IgD-negative memory B cell (primary cell): Measurements from ENCODE around the gene SNX6. TPM values are rescaled to one million over a fixed set of nuclear protein-coding genes. Genes with fewer than 3 reads are reported as not detected.
"Not testable (repeated sequence)": the region's sequence is repeated elsewhere in the genome, so short reads cannot be mapped to it uniquely, and the experiment has no call there.

ENCODE experiments used
- H3K27ac Mint-ChIP-seq, 3 donors: one replicate each; pipeline ENCODE4 v1.8.0; 2020 to 2022; ENCODE audit warnings: mild to moderate bottlenecking in 3 of 3, mixed read lengths in 3 of 3, moderate library complexity in 1 of 3
- H3K27me3 Mint-ChIP-seq: one replicate; pipeline ENCODE4 v1.8.0; 2021; ENCODE audit warnings: mixed read lengths
- H3K36me3 Mint-ChIP-seq: one replicate; pipeline ENCODE4 v1.8.0; 2020; ENCODE audit warnings: mild to moderate bottlenecking, mixed read lengths
- H3K4me1 Mint-ChIP-seq, 3 donors: one replicate each; pipeline ENCODE4 v1.8.0; 2020 to 2022; ENCODE audit warnings: mixed read lengths in 3 of 3, mild to moderate bottlenecking in 1 of 3
- H3K4me3 Mint-ChIP-seq, 4 donors: one replicate each; pipeline ENCODE4 v1.8.0; 2020 to 2022; ENCODE audit warnings: mild to moderate bottlenecking in 4 of 4, mixed read lengths in 4 of 4, moderate library complexity in 3 of 4
- H3K9me3 Mint-ChIP-seq, 3 donors: one replicate each; pipeline ENCODE4 v1.8.0; 2020 to 2021; ENCODE audit warnings: mixed read lengths in 3 of 3, mild to moderate bottlenecking in 1 of 3
- polyA plus RNA-seq: library from polyadenylated mRNA; unstranded; fragments of 300-500 nt; fragmentation: Illumina TruSeq; gene quantifications from one replicate; pipeline ENCODE4 v1.2.3, GENCODE V29; 2021

The SNX6 gene
- polyA plus RNA-seq, 1 donor from 2014 or later, result 122 TPM

DNA sequence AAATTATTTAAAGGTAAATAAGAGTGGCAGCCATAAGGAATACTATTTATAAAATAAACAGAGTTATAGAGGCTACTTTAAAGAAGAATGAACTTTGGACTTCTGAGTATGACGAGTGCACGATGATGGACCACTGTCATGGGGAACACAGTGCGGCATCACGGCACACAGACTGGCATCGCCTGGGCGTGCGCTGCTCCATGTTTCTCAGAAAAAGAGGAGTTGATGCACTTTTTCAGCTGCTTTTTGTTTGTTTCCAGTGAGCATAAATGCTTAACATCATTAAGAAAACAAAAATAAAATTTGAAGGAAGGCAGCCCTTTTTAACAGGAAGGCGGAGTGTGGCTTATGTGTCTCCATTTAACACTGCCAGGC, 67.2 kb downstream of the SNX6 start:
- peaks cover 5% of the 10 kb centered on the region for H3K36me3 Mint-ChIP-seq
- H3K9me3 Mint-ChIP-seq, result no peaks in the 10 kb centered on the region
- no peak overlapping the region for H3K4me3 Mint-ChIP-seq
- H3K27me3 Mint-ChIP-seq, result no peaks in the 10 kb centered on the region
- H3K4me1 Mint-ChIP-seq, result no peaks in the 10 kb centered on the region
- peak overlapping the region in 1 of 3 donors; percentile 73 for H3K27ac Mint-ChIP-seq

DNA sequence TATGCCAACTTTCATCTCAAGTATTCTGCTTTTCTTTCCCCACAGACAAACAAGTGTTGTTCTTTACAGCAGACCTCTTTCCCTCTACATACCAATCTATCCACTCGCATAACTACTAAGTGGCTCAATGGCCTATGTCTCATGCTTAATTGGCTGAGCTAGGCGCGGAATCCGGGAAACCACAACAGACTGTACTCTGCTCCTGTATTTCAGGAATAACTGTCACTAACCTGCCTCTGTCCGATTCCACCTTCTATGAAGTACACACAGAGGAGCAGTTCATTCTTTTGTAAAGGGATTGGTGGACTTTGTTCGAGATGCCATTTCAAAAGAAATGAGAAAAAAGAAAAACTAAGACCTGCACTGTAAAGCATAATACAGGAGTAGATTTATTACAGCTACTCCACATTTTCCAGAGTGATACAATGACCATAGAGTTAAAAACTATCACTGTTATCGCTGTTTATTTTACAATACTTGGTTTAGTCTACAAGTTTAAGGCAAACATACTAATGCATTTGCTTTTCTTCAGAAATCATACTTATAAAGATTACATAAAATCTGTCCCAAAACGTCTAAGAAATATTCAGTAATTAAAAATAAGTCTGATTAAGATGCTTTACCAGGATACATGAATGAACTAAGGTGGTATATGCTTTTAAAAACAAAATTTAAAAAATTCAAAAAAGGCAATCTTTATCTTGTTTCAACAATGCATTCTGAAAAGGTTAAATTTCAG, 67.7 kb downstream of the SNX6 start:
- not testable (repeated sequence) for H3K9me3 Mint-ChIP-seq, H3K27me3 Mint-ChIP-seq, H3K4me3 Mint-ChIP-seq, H3K36me3 Mint-ChIP-seq, H3K27ac Mint-ChIP-seq, H3K4me1 Mint-ChIP-seq

DNA sequence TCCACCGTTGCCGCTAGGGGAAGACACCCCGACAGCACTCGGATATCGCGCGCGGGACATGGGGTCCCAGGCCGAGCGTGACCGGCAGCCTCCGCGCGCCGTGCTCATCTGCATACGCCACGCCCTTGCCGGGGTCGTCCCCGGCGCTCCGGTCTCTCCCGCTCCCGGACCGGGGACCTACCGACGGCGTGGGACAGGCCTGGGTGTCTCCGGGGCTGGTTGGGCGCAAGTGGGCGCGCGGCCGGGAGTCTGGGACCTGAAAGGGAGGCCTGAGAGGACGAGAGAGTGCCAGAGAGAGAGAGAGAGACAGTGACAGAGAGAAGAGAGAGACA, 73.5 kb downstream of the SNX6 start:
- H3K4me1 Mint-ChIP-seq, result peaks cover 12 to 16% (median 15%) of the 10 kb centered on the region in 3 donors
- H3K27me3 Mint-ChIP-seq, H3K4me3 Mint-ChIP-seq, H3K27ac Mint-ChIP-seq, H3K36me3 Mint-ChIP-seq, H3K9me3 Mint-ChIP-seq: not testable (repeated sequence)

DNA sequence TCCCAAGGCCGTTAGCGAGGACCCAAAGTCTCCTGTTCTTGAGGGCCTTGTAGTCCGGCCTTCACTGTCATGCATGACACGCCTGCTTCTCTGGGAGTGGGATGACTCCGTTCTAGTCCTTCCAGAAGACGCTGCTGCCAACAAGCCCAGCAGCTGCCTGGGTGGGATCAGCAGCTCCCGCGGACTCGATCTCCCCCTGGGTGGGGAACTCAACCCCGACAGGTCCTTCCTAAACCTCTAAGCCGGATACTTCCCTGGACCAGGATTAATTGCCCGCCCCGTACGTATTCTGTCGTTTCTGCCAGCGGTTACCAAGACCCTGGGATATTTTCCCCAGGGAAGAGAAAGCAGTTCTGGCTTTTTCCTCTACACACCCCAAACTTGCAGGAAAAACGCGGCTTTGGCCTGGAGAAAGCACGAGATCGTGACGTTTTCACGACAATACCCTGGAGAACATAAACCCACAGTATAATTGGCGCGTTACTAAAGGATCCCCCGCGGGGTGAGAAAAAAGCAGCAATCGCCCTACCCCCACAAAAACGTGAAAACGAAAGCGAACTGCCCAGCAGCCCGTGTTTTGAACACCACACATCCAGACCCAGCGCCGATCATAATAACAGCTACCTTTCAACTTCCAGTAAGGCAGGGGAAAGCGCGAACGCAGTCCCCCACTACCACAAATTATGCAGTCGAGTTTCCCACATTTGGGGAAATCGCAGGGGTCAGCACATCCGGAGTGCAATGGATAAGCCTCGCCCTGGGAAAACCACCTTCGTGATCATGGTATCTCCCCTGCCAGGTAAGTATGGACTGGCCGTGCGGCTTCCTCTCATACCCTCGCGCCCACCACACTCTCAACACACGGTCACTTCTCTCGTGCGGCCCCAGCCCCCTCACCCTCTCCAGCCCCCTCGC, 74.1 kb downstream of the SNX6 start:
- H3K36me3 Mint-ChIP-seq, H3K9me3 Mint-ChIP-seq, H3K27ac Mint-ChIP-seq, H3K27me3 Mint-ChIP-seq, H3K4me3 Mint-ChIP-seq: not testable (repeated sequence)
- peaks cover 15 to 16% (median 16%) of the 10 kb centered on the region in 3 donors for H3K4me1 Mint-ChIP-seq

DNA sequence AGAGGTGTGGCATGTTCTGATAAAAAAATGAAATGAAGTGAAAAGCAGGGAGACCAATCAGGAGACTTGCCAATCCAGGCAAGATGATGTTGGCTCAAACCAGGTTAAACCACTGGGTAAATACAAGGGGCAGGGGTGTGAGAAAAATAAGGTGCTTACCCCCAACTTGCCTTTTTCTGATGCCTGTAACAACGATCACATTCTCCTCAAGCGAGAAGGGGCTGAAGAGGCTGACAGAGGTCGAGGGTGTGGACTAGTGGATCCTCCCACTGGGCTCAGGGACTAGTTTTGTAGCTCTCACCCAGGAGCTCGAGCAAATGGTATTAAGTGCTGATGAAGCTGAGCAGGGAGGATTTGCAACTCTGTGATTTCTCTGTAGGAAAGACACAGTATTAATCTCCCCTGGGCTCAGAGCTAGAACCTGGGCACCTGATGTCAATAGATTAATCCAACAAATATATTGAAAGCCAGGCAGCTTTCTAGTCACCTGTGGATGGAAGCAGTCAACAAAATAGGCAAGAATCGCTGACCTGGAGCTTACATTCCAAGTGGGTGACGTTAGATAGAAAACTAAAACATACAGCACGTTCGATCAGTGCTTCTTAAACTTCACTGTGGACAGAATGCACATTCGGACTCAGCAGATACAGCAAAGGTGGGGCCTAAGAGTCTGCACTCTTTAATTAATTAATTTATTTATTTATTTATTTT, 75.3 kb downstream of the SNX6 start:
- H3K4me1 Mint-ChIP-seq, result peaks cover 16 to 18% (median 16%) of the 10 kb centered on the region in 3 donors
- H3K27ac Mint-ChIP-seq, result peak overlapping the region; percentile 9 to 93 (median 92)
- H3K27me3 Mint-ChIP-seq, result no peaks in the 10 kb centered on the region
- peak overlapping the region; percentile 64 to 89 (median 80) for H3K4me3 Mint-ChIP-seq
- H3K36me3 Mint-ChIP-seq, result peaks cover 5% of the 10 kb centered on the region
- H3K9me3 Mint-ChIP-seq, result no peaks in the 10 kb centered on the region

DNA sequence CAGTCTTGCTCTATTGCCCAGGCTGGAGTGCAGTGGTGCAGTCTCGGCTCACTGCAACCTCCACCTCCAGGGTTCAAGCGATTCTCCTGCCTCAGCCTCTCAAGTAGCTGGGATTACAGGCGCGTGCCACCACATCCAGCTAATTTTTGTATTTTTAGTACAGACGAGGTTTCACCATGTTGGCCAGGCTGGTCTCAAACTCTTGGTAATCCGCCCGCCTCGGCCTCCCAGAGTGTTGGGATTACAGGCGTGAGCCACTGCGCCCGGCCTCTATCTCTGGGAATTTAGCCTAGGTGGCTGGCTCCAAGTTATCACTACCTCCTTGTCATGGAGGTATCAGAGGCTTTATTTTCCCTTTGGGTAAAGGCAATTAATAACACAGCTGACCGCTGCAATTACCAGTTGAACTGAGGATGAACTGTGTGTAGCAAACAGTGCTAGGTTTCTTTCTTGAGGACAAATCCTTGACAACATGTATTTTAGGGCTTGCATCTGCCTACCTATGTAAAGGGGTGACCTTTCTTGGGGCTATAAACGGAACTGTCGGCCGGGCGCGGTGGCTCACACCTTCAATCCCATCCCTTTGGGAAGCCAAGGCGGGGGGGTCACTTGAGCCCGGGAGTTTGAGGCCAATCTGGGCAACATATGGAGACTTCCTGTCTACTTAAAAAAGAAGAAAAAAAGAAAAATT, 80.5 kb downstream of the SNX6 start:
- Mint-ChIP-seq H3K4me3 (peak overlapping the region in 1 of 4 donors; percentile 78), H3K27ac (peak overlapping the region in 1 of 3 donors; percentile 91), H3K4me1 (peaks cover 10 to 15% (median 12%) of the 10 kb centered on the region in 3 donors)
- not testable (repeated sequence) for H3K9me3 Mint-ChIP-seq, H3K27me3 Mint-ChIP-seq, H3K36me3 Mint-ChIP-seq

DNA sequence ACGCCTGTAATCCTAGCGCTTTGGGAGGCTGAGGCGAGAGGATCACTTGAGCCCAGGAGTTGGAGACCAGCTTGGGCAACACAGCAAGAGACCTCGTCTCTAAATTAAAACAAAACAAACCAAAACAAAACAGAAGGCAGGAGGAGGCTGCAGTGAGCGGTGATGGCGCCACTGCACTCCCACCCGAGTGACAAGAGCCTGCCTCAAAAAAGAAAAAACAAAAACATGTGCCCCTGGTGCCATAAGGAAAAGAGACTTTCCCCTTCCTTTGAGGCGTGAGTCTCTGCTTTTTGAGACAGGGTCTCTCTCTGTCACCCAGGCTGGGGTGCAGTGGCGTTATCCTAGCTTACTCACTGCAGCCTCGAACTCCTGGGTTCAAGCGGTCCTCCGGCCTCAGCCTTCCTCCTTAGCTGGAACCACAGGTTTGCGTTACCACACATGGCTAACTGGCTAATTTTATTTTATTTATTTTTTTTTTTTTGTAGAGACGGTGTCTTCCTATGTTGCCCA, 81.4 kb downstream of the SNX6 start:
- H3K36me3 Mint-ChIP-seq, result peaks cover 5% of the 10 kb centered on the region
- H3K4me1 Mint-ChIP-seq, result peaks cover 6 to 10% (median 6%) of the 10 kb centered on the region in 3 donors
- H3K27ac Mint-ChIP-seq, result peak overlapping the region in 1 of 3 donors; percentile 91
- no peaks in the 10 kb centered on the region for H3K27me3 Mint-ChIP-seq
- peak overlapping the region in 2 of 4 donors; percentile 30 to 78 for H3K4me3 Mint-ChIP-seq
- no peaks in the 10 kb centered on the region for H3K9me3 Mint-ChIP-seq

DNA sequence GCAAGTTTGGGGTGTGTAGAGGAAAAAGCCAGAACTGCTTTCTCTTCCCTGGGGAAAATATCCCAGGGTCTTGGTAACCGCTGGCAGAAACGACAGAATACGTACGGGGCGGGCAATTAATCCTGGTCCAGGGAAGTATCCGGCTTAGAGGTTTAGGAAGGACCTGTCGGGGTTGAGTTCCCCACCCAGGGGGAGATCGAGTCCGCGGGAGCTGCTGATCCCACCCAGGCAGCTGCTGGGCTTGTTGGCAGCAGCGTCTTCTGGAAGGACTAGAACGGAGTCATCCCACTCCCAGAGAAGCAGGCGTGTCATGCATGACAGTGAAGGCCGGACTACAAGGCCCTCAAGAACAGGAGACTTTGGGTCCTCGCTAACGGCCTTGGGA, 82.8 kb downstream of the SNX6 start:
- H3K9me3 Mint-ChIP-seq, H3K4me3 Mint-ChIP-seq, H3K27me3 Mint-ChIP-seq, H3K36me3 Mint-ChIP-seq, H3K27ac Mint-ChIP-seq: not testable (repeated sequence)
- peaks cover 6 to 10% (median 6%) of the 10 kb centered on the region in 3 donors for H3K4me1 Mint-ChIP-seq

DNA sequence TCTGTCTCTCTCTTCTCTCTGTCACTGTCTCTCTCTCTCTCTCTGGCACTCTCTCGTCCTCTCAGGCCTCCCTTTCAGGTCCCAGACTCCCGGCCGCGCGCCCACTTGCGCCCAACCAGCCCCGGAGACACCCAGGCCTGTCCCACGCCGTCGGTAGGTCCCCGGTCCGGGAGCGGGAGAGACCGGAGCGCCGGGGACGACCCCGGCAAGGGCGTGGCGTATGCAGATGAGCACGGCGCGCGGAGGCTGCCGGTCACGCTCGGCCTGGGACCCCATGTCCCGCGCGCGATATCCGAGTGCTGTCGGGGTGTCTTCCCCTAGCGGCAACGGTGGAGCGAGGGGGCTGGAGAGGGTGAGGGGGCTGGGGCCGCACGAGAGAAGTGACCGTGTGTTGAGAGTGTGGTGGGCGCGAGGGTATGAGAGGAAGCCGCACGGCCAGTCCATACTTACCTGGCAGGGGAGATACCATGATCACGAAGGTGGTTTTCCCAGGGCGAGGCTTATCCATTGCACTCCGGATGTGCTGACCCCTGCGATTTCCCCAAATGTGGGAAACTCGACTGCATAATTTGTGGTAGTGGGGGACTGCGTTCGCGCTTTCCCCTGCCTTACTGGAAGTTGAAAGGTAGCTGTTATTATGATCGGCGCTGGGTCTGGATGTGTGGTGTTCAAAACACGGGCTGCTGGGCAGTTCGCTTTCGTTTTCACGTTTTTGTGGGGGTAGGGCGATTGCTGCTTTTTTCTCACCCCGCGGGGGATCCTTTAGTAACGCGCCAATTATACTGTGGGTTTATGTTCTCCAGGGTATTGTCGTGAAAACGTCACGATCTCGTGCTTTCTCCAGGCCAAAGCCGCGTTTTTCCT, 83.4 kb downstream of the SNX6 start:
- H3K9me3 Mint-ChIP-seq, H3K4me3 Mint-ChIP-seq, H3K27me3 Mint-ChIP-seq, H3K27ac Mint-ChIP-seq, H3K4me1 Mint-ChIP-seq, H3K36me3 Mint-ChIP-seq: not testable (repeated sequence)

DNA sequence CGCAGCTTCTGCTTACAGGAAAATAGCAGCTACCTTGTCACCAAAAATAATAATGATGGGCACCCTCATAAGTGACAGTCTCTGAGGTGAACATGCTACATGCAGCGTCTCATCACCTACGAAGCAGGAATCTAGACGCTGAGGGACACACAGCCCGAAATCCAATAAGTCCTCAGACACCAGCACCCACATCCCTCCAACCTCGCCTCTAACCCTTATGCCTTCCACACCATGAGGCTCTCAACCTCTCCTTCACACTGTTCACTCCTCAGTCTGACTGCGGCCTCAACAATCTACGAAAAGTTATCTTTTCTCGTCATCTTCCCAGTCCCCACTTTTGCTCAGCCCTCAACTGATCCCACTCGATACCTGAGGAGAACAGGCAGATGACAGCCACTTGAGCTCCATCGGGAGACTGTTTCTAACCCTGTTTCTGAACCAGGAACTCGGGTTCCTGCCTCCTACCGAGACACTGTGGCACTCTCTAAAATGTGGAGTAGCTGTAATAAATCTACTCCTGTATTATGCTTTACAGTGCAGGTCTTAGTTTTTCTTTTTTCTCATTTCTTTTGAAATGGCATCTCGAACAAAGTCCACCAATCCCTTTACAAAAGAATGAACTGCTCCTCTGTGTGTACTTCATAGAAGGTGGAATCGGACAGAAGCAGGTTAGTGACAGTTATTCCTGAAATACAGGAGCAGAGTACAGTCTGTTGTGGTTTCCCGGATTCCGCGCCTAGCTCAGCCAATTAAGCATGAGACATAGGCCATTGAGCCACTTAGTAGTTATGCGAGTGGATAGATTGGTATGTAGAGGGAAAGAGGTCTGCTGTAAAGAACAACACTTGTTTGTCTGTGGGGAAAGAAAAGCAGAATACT, 89.5 kb downstream of the SNX6 start:
- Mint-ChIP-seq H3K4me3 (peak overlapping the region; percentile 97 to 99 (median 98)), H3K27ac (peak overlapping the region; percentile 98 to 99 (median 99)), H3K4me1 (peaks cover 10 to 17% (median 13%) of the 10 kb centered on the region in 3 donors)
- H3K36me3 Mint-ChIP-seq, H3K9me3 Mint-ChIP-seq, H3K27me3 Mint-ChIP-seq: not testable (repeated sequence)

DNA sequence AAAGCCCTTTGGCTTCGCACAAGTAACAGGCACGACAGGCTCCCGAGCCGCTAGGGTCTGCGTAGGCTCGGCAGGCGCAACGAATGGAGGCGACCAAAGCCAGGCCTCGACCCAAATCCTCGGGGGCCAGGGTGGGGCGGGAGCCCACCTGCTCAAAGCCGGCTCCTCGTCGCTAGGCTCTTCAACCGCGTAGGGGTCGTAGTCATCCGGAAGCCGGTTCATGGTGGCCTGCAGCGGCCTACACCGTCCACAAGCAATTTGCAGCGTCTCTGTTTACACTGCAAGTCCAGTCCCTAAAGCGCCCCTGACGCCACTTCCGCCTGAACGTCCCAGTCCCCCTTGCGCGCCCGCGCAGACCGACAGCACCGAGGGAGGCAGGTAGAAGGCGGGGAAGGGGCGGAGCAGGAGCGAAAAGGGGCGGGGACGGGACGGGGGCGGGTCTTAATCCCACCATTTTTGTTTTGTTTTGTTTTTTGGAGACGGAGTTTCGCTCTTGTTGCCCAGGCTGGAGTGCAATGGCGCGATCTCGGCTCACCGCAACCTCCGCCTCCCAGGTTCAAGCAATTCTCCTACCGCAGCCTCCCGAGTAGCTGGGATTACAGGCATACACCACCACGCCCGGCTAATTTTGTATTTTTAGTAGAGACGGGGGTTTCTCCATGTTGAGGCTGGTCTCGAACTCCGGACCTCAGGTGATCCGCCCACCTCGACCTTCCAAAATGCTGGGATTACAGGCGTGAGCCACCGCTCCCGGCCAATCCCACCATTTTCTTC, 90.4 kb downstream of the SNX6 start, which contains the start of gene EAPP:
TSS of gene EAPP (minus strand) at position 295 of the 774 bp plus-strand sequence. CDS start at position 222, 73 bp downstream.
- Mint-ChIP-seq H3K27me3 (no peaks in the 10 kb centered on the region), H3K4me1 (peaks cover 10 to 17% (median 13%) of the 10 kb centered on the region in 3 donors), H3K27ac (peak within 1 kb of the TSS; percentile 98 to 99 (median 99)), H3K4me3 (peak within 1 kb of the TSS; percentile 97 to 99 (median 98)), H3K36me3 (no peaks in the 10 kb centered on the region), H3K9me3 (no peaks in the 10 kb centered on the region)

DNA sequence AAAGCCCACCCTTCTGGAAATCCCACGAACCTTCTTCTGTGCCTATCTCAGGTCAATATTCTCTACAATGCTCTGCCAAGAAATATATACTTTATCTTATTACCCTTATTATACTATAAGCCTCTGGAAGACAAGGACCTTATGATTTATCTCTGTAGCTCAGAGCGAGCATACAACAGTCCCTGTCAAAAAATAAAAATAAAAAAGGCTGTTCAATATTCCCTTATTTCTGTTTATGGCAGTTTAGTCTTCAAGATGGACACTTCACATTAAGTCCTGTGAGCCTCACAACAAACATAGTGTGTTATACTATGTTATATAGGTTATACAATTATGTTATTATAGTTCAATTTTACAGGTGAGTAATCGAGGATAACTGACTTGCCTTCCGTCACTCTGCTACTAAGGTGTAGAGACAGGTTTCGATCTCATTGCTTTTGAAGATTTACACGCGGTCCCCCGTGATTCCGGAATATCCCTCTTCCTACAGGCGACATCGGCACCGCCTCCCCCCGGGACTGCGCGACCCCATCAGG, 91.0 kb downstream of the SNX6 start:
- Mint-ChIP-seq H3K27ac (peak overlapping the region; percentile 98 to 99 (median 99)), H3K4me1 (peaks cover 10 to 17% (median 13%) of the 10 kb centered on the region in 3 donors)

More for the DNA sequence above, 91.0 kb downstream of the SNX6 start:
- Mint-ChIP-seq H3K36me3 (no peaks in the 10 kb centered on the region), H3K4me3 (peak overlapping the region; percentile 97 to 99 (median 98)), H3K27me3 (no peaks in the 10 kb centered on the region), H3K9me3 (no peaks in the 10 kb centered on the region)
